PC-9 (cell line): ENCODE results near the gene BACH2. TPM values are rescaled to one million over a fixed set of nuclear protein-coding genes. Genes with fewer than 3 reads are reported as not detected.

ENCODE experiments used
- BruUV-seq: library from RNA; stranded (reverse); fragments of 400-500 nt; replicated peaks from 2 replicates; lab custom pipeline; 2021; lab: Mats Ljungman, UMichigan
- CTCF ChIA-PET: fragments of 300-600 bp; sonication (Branson Sonifier 250); formaldehyde crosslinking; loops from one replicate; lab custom pipeline; 2022; ENCODE audit warnings: antibody characterized with exemption; lab: Charles Lee
- POLR2A ChIA-PET: fragments of 300-600 bp; sonication (Branson Sonifier 250); formaldehyde crosslinking; loops from one replicate; lab custom pipeline; 2022; ENCODE audit warnings: antibody characterized with exemption; ENCODE audit not compliant: unreplicated experiment; lab: Charles Lee
- DNase-seq, 2 experiments: peaks; one replicate each; pipeline versions ENCODE4 v3.0.0 to v3.0.0-alpha.2; 2015 to 2022; ENCODE audit warnings: mixed read lengths in 1 of 2
- H2AFZ ChIP-seq: fragments of 200-600 bp; sonication (generic); 2 replicates; pipeline ENCODE4 v1.8.1; 2017; ENCODE audit warnings: antibody characterized with exemption
- H3F3A ChIP-seq: fragments of 200-600 bp; sonication (generic); 2 replicates; pipeline ENCODE4 v1.8.1; 2017; ENCODE audit warnings: antibody characterized with exemption, mild to moderate bottlenecking, low read depth; ENCODE audit not compliant: insufficient read depth
- H3K27ac ChIP-seq: fragments of 200-600 bp; sonication (generic); 2 replicates; pipeline ENCODE4 v1.6.1; 2016; ENCODE audit warnings: mixed run types
- H3K27me3 ChIP-seq: fragments of 200-600 bp; sonication (generic); 2 replicates; pipeline ENCODE4 v1.6.1; 2016; ENCODE audit warnings: low read depth, mixed run types; ENCODE audit not compliant: insufficient read depth
- H3K36me3 ChIP-seq: fragments of 200-600 bp; sonication (generic); 2 replicates; pipeline ENCODE4 v1.6.1; 2016; ENCODE audit warnings: low read depth, mixed run types
- H3K4me1 ChIP-seq: fragments of 200-600 bp; sonication (generic); replicated peaks from 2 replicates; pipeline ENCODE4 v1.6.1; 2016; ENCODE audit warnings: mixed run types; ENCODE audit not compliant: insufficient read depth
- H3K4me2 ChIP-seq: fragments of 200-600 bp; sonication (generic); 2 replicates; pipeline ENCODE4 v1.6.1; 2017; ENCODE audit warnings: mixed run types
- H3K4me3 ChIP-seq: fragments of 200-600 bp; sonication (generic); 2 replicates; pipeline ENCODE4 v1.6.1; 2016; ENCODE audit warnings: mixed run types
- H3K79me2 ChIP-seq: fragments of 200-600 bp; sonication (generic); 2 replicates; pipeline ENCODE4 v1.6.1; 2017; ENCODE audit warnings: low read depth, mixed run types
- H3K9me2 ChIP-seq: fragments of 200-600 bp; sonication (generic); 2 replicates; pipeline ENCODE4 v1.8.1; 2017; ENCODE audit warnings: mild to moderate bottlenecking; ENCODE audit not compliant: insufficient read depth
- H3K9me3 ChIP-seq: fragments of 200-600 bp; sonication (generic); 2 replicates; pipeline ENCODE4 v1.8.1; 2016; ENCODE audit warnings: low read depth; ENCODE audit not compliant: insufficient read depth
- H4K20me1 ChIP-seq: fragments of 200-600 bp; sonication (generic); 2 replicates; pipeline ENCODE4 v1.8.1; 2017; ENCODE audit not compliant: insufficient read depth
- CTCF ChIP-seq: fragments of 200-600 bp; sonication (generic); conservative IDR thresholded peaks from 2 replicates; pipeline ENCODE4 v1.6.1; 2017; ENCODE audit warnings: mixed run types, antibody characterized with exemption, mild to moderate bottlenecking, moderate library complexity
- EZH2 ChIP-seq: fragments of 200-600 bp; sonication (generic); IDR thresholded peaks from 2 replicates; pipeline ENCODE4 v1.8.0; 2017; ENCODE audit warnings: antibody characterized with exemption, low read depth
- intact Hi-C: fragments of 100-400 bp; cut with micrococcal nuclease; formaldehyde crosslinking; loops from one replicate; pipeline ENCODE4 v1.10.0; 2022; ENCODE audit not compliant: unreplicated experiment
- total RNA-seq: library from RNA; stranded (reverse); gene quantifications from 2 replicates; pipeline ENCODE4 v1.2.3, GENCODE V29; 2021

The BACH2 gene
- total RNA-seq, 1 experiment from 2014 or later = 2.3 TPM

GRCh38 chr6:89979481-89980119 is 317.0 kb downstream of the BACH2 start:
- ChIA-PET CTCF (no interaction called here), POLR2A (no interaction called here)
- no peaks in the 10 kb centered on the region for H3K36me3 ChIP-seq
- no peaks in the 10 kb centered on the region for H3K79me2 ChIP-seq
- no peaks in the 10 kb centered on the region for H3K9me2 ChIP-seq
- H4K20me1 ChIP-seq = no peaks in the 10 kb centered on the region
- H3K4me3 ChIP-seq = no peak overlapping the region
- H3K4me1 ChIP-seq = no peaks in the 10 kb centered on the region
- H3K4me2 ChIP-seq = no peak overlapping the region
- no peak overlapping the region for H3K27ac ChIP-seq
- H3K27me3 ChIP-seq = no peaks in the 10 kb centered on the region
- no TSS peak for BruUV-seq
- no peaks in the 10 kb centered on the region for H3K9me3 ChIP-seq
- H3F3A ChIP-seq = no peaks in the 10 kb centered on the region
- DNase-seq = no peak
- no peak for TF ChIP-seq EZH2
- no peak for TF ChIP-seq CTCF
- intact Hi-C loops = loop anchor here (10.0 kb wide), 1 partner anchor 115 kb away; no protein-coding TSS in a partner anchor
- no peak overlapping the region for H2AFZ ChIP-seq

- intact Hi-C loops = loop anchor here (10.0 kb wide), 1 partner anchor 116 kb away; no protein-coding TSS in a partner anchor
- Histone ChIP-seq H4K20me1 (no peaks in the 10 kb centered on the region), H2AFZ (no peak overlapping the region), H3K27ac (no peak overlapping the region), H3K36me3 (no peaks in the 10 kb centered on the region), H3K4me2 (no peak overlapping the region), H3K9me3 (no peaks in the 10 kb centered on the region), H3K4me3 (no peak overlapping the region), H3K79me2 (no peaks in the 10 kb centered on the region), H3K4me1 (no peaks in the 10 kb centered on the region), H3K9me2 (no peaks in the 10 kb centered on the region), H3K27me3 (no peaks in the 10 kb centered on the region), H3F3A (no peaks in the 10 kb centered on the region)
- DNase-seq = no peak
- no TSS peak for BruUV-seq
- no peak for TF ChIP-seq CTCF
- TF ChIP-seq EZH2 = no peak
- ChIA-PET POLR2A (no interaction called here), CTCF (no interaction called here)
These were observed 317.9 kb downstream of the BACH2 start for GRCh38 chr6:89978749-89979145.

GRCh38 chr6:89977808-89978748 is 318.6 kb downstream of the BACH2 start:
- no TSS peak for BruUV-seq
- Histone ChIP-seq H3K4me2 (no peak overlapping the region), H4K20me1 (no peaks in the 10 kb centered on the region), H3K27ac (no peak overlapping the region), H3K4me1 (no peaks in the 10 kb centered on the region), H2AFZ (no peak overlapping the region), H3K4me3 (no peak overlapping the region), H3F3A (no peaks in the 10 kb centered on the region), H3K27me3 (no peaks in the 10 kb centered on the region), H3K36me3 (no peaks in the 10 kb centered on the region), H3K9me2 (no peaks in the 10 kb centered on the region), H3K9me3 (no peaks in the 10 kb centered on the region), H3K79me2 (no peaks in the 10 kb centered on the region)
- intact Hi-C loops = loop anchor here (10.0 kb wide), 1 partner anchor 117 kb away; no protein-coding TSS in a partner anchor
- POLR2A ChIA-PET = no interaction called here
- no peak for TF ChIP-seq EZH2
- TF ChIP-seq CTCF = no peak
- DNase-seq = no peak
- CTCF ChIA-PET = no interaction called here
